Natural killer cell (primary cell): Measurements from ENCODE around the gene SRPX2. TPM values are rescaled to one million over a fixed set of nuclear protein-coding genes. Genes with fewer than 3 reads are reported as not detected.

ENCODE experiments used
- ATAC-seq, 3 donors: fragments of 150-1000 bp in 2 of 3; fragments of 200-7000 bp in 1 of 3; cut with Tn5 transposase; 1 replicate in 1 of 3; 2 replicates in 2 of 3; pipeline ENCODE4 v1.10.0; 2021; ENCODE audit warnings: mild to moderate bottlenecking in 2 of 3, moderate library complexity in 2 of 3
- DNase-seq, 2 donors: peaks; one replicate each; pipeline versions ENCODE4 v3.0.0 to v3.0.0-alpha.2; 2013 to 2021; ENCODE audit warnings: mixed read lengths in 1 of 2
- H3K27ac ChIP-seq: one replicate; pipeline ENCODE4 v1.5.1; 2013; ENCODE audit warnings: mild to moderate bottlenecking, low read length
- H3K27me3 ChIP-seq: one replicate; pipeline ENCODE4 v1.6.1; 2013; ENCODE audit warnings: low read length; ENCODE audit not compliant: control insufficient read depth, insufficient read depth
- H3K36me3 ChIP-seq: one replicate; pipeline ENCODE4 v1.6.1; 2013; ENCODE audit warnings: low read length; ENCODE audit not compliant: control insufficient read depth, insufficient read depth
- H3K4me1 ChIP-seq: one replicate; pipeline ENCODE4 v1.6.1; 2013; ENCODE audit warnings: low read length; ENCODE audit not compliant: control insufficient read depth, insufficient read depth
- H3K4me3 ChIP-seq: one replicate; pipeline ENCODE4 v1.5.1; 2013; ENCODE audit warnings: low read length
- H3K9me3 ChIP-seq: one replicate; pipeline ENCODE4 v1.6.1; 2013; ENCODE audit warnings: low read length; ENCODE audit not compliant: control insufficient read depth, insufficient read depth
- H3K27ac Mint-ChIP-seq, 2 donors: one replicate each; pipeline ENCODE4 v1.8.0; 2022; ENCODE audit warnings: mild to moderate bottlenecking in 2 of 2, mixed read lengths in 2 of 2, moderate library complexity in 1 of 2
- H3K27me3 Mint-ChIP-seq, 2 donors: one replicate each; pipeline ENCODE4 v1.8.0; 2022; ENCODE audit warnings: low read depth in 2 of 2, mixed read lengths in 2 of 2
- H3K36me3 Mint-ChIP-seq: one replicate; pipeline ENCODE4 v1.8.0; 2022; ENCODE audit warnings: mixed read lengths
- H3K4me1 Mint-ChIP-seq, 2 donors: one replicate each; pipeline ENCODE4 v1.8.0; 2022; ENCODE audit warnings: mixed read lengths in 2 of 2
- H3K4me3 Mint-ChIP-seq: one replicate; pipeline ENCODE4 v1.8.0; 2022; ENCODE audit warnings: mild to moderate bottlenecking, moderate library complexity, mixed read lengths
- H3K9me3 Mint-ChIP-seq, 2 donors: one replicate each; pipeline ENCODE4 v1.8.0; 2022; ENCODE audit warnings: mixed read lengths in 2 of 2
- WGBS: methylation state at CpG from one replicate; pipeline ENCODE4 v1.1.7; 2013; ENCODE audit warnings: missing lambda C conversion rate; ENCODE audit not compliant: insufficient coverage; 5-methylcytosine and 5-hydroxymethylcytosine counted together
- intact Hi-C: fragments of 100-400 bp; cut with micrococcal nuclease; formaldehyde crosslinking; loops from one replicate; pipeline ENCODE4 v1.14.2; 2022
- total RNA-seq, 4 donors: library from RNA; stranded (reverse); fragments of 120-200 nt in 1 of 4; gene quantifications; one replicate each; pipeline versions ENCODE4 v1.2.3 to v1.2.4, GENCODE V29; 2013 to 2022
- TF ChIP-seq, protein P1 (sequence below): fragments of 200-600 bp; IDR thresholded peaks from one replicate; pipeline ENCODE4 v1.8.0; 2022; ENCODE audit warnings: antibody characterized with exemption

Gene SRPX2
- total RNA-seq, 3 donors from 2014 or later (not counting 1 experiment from before 2014, with no cell fraction given) = not detected

DNA sequence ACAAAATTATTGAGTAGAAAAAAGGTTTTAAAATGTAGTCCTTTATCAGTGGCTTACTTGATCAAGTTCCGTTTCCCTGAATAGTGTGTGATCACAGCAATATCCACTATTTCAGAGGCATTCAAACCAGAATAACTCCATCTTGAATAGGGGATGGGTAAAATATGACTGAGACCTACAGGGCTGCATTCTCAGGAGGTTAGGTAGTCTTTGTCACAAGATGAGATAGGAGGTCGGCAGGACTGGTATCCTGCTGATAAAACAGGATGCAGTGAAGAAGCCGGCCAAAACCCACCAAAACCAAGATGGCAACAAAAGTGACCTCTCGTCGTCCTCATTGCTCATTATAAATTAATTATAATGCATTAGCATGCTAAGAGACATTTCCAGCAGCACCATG, 32.0 kb upstream of the SRPX2 start:
- ATAC-seq = no peak
- Mint-ChIP-seq H3K36me3 (no peaks in the 10 kb centered on the region), H3K27ac (no peak overlapping the region), H3K27me3 (peaks cover 0 to 19% of the 10 kb centered on the region in 2 donors), H3K4me3 (no peak overlapping the region), H3K4me1 (no peaks in the 10 kb centered on the region), H3K9me3 (no peaks in the 10 kb centered on the region)
- WGBS = 40% methylated on average over 1 of the region's 5 CpGs
- Histone ChIP-seq H3K27me3 (no peaks in the 10 kb centered on the region), H3K36me3 (no peaks in the 10 kb centered on the region), H3K4me3 (no peak overlapping the region), H3K27ac (no peak overlapping the region), H3K9me3 (no peaks in the 10 kb centered on the region), H3K4me1 (no peaks in the 10 kb centered on the region)
- TF ChIP-seq, protein P1, sequence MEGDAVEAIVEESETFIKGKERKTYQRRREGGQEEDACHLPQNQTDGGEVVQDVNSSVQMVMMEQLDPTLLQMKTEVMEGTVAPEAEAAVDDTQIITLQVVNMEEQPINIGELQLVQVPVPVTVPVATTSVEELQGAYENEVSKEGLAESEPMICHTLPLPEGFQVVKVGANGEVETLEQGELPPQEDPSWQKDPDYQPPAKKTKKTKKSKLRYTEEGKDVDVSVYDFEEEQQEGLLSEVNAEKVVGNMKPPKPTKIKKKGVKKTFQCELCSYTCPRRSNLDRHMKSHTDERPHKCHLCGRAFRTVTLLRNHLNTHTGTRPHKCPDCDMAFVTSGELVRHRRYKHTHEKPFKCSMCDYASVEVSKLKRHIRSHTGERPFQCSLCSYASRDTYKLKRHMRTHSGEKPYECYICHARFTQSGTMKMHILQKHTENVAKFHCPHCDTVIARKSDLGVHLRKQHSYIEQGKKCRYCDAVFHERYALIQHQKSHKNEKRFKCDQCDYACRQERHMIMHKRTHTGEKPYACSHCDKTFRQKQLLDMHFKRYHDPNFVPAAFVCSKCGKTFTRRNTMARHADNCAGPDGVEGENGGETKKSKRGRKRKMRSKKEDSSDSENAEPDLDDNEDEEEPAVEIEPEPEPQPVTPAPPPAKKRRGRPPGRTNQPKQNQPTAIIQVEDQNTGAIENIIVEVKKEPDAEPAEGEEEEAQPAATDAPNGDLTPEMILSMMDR = no peak
- DNase-seq = no peak
- intact Hi-C loops = no loop called here

- WGBS = 8% methylated on average over 2 of the region's 3 CpGs
- no peaks in the 10 kb centered on the region for H3K9me3 Mint-ChIP-seq
- H3K27ac ChIP-seq = no peak overlapping the region
- peak in 1 of 2 donors; percentile 21 for DNase-seq
- H3K36me3 Mint-ChIP-seq = no peaks in the 10 kb centered on the region
- H3K27me3 Mint-ChIP-seq = peaks cover 0 to 11% of the 10 kb centered on the region in 2 donors
- H3K4me1 Mint-ChIP-seq = no peaks in the 10 kb centered on the region
- no peaks in the 10 kb centered on the region for H3K4me1 ChIP-seq
- H3K36me3 ChIP-seq = no peaks in the 10 kb centered on the region
- TF ChIP-seq, protein P1 = no peak
- ATAC-seq = no peak
- intact Hi-C loops = no loop called here
- H3K4me3 Mint-ChIP-seq = no peak overlapping the region
- H3K27me3 ChIP-seq = no peaks in the 10 kb centered on the region
- no peak overlapping the region for H3K27ac Mint-ChIP-seq
- no peaks in the 10 kb centered on the region for H3K9me3 ChIP-seq
- no peak overlapping the region for H3K4me3 ChIP-seq
Observed at GRCh38 chrX:100615005-100615404, 29.0 kb upstream of the SRPX2 start.

DNA sequence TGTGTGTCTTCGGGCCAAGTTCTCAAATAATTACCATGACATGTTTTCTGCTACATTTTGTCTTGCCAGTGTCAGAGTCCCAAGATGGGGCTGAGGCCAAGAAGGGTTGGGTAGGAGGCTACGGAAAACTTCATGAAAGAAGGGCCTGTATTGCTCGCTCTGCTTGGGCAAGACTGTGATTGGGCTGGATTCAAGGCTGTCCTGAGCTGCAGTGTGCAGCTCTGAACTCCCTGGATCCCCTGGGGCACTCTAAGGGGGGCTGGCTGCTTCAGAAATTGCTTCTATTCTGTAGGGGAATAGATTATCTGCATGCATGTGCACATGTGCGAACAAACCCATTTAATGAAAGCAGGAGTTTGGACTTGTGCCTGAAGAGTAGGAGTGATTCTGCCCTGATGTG, 21.0 kb upstream of the SRPX2 start:
- TF ChIP-seq, protein P1 = no peak
- Mint-ChIP-seq H3K27me3 (no peaks in the 10 kb centered on the region), H3K27ac (no peak overlapping the region), H3K9me3 (no peaks in the 10 kb centered on the region), H3K4me3 (no peak overlapping the region), H3K4me1 (peaks cover 7 to 10% of the 10 kb centered on the region in 2 donors), H3K36me3 (no peaks in the 10 kb centered on the region)
- no peaks in the 10 kb centered on the region for H3K4me1 ChIP-seq
- H3K4me3 ChIP-seq = no peak overlapping the region
- H3K36me3 ChIP-seq = no peaks in the 10 kb centered on the region
- WGBS = 92% methylated on average over 3 of the region's 4 CpGs
- no peak for ATAC-seq
- no peaks in the 10 kb centered on the region for H3K9me3 ChIP-seq
- H3K27ac ChIP-seq = no peak overlapping the region
- DNase-seq = no peak
- intact Hi-C loops = no loop called here
- no peaks in the 10 kb centered on the region for H3K27me3 ChIP-seq

- H3K4me1 ChIP-seq = no peaks in the 10 kb centered on the region
- Mint-ChIP-seq H3K4me1 (peaks cover 7 to 10% of the 10 kb centered on the region in 2 donors), H3K27me3 (peaks cover 0 to 23% of the 10 kb centered on the region in 2 donors), H3K9me3 (no peaks in the 10 kb centered on the region), H3K27ac (no peak overlapping the region), H3K36me3 (no peaks in the 10 kb centered on the region), H3K4me3 (no peak overlapping the region)
- TF ChIP-seq, protein P1 = no peak
- DNase-seq = peak in 1 of 2 donors; percentile 11
- intact Hi-C loops = no loop called here
- no peaks in the 10 kb centered on the region for H3K36me3 ChIP-seq
- H3K4me3 ChIP-seq = no peak overlapping the region
- H3K27ac ChIP-seq = no peak overlapping the region
- no peak for ATAC-seq
- 0% methylated on average over 1 of the region's 5 CpGs for WGBS
- H3K9me3 ChIP-seq = no peaks in the 10 kb centered on the region
- no peaks in the 10 kb centered on the region for H3K27me3 ChIP-seq
Observed at GRCh38 chrX:100625985-100626491, 18.0 kb upstream of the SRPX2 start.
